ENCODE results near the gene VPS39. TPM values are rescaled to one million over a fixed set of nuclear protein-coding genes. Genes with fewer than 3 reads are reported as not detected.

The VPS39 gene
- total and polyA plus RNA-seq, 2 of the 8 experiments (the other 6 are each of a cell fraction or from before 2014, with no cell fraction given) = 34.4 to 36.6 TPM

DNA sequence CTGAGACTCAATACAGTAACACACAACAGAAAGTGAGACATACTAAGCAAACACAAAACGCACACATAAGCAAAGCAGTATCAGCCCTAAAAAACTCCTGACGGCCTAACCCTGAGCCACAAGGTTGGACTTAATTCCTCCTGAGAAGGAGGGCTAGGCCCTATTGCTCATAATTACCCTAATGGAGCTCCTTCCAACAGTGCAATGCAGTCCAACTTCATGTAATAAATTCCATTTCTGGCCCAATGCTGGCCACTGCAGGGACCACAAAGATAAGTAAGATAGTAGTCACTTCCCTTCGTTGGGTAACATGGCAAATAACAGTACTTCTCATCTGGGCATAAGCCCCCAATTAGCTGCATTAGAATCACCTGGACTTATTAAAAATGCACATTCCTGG lies 4.2 kb downstream of the VPS39 start:
- 87% methylated on average over 3 of the region's 3 CpGs; no CpG with 5 or more reads in 1 of the 2 experiments for WGBS, 2 experiments (ENCODE audit: extremely low coverage in 1 of 2, insufficient coverage in 1 of 2, insufficient read length in 1 of 2, insufficient replicate concordance in 2 of 2, low coverage in 1 of 2, low lambda C conversion rate in 2 of 2, missing lambda C conversion rate in 1 of 2)
- H3K18ac ChIP-seq (ENCODE audit: extremely low read depth, low read length) = no peak overlapping the region
- H3K23ac ChIP-seq (ENCODE audit: insufficient read length) = no peak overlapping the region
- H3K27ac ChIP-seq (ENCODE audit: low read depth, low read length) = no peak overlapping the region
- DNase-seq (ENCODE audit: low read depth in 1 of 2, low spot score in 2 of 2) (no peak), FAIRE-seq (no peak)
- H4K8ac ChIP-seq (ENCODE audit: extremely low read depth, insufficient read depth, low read length) = no peak overlapping the region
- no peak overlapping the region for H2AFZ ChIP-seq (ENCODE audit: low read length)
- H2BK15ac ChIP-seq (ENCODE audit: low read length) = no peak overlapping the region
- no peak overlapping the region for H3K56ac ChIP-seq (replicated peaks; ENCODE audit: insufficient read length, low read depth, low read length)
- H3K14ac ChIP-seq (ENCODE audit: insufficient read length) = no peak overlapping the region
- no peaks in the 10 kb centered on the region for H3K27me3 ChIP-seq (replicated peaks in 1 of 4; ENCODE audit: control insufficient read depth in 3 of 4, extremely low read depth in 1 of 4, insufficient read depth in 3 of 4, low read length in 3 of 4)
- H2BK120ac ChIP-seq (replicated peaks; ENCODE audit: low read depth, low read length) = no peak overlapping the region
- ChIA-PET CTCF (ENCODE audit: partially characterized antibody) (no interaction called here), POLR2A (ENCODE audit: partially characterized antibody) (interaction anchor here (1.0 kb wide), 1 partner anchor 360 kb away, joined by 3 read pairs; no protein-coding TSS in a partner anchor)
- H2AK5ac ChIP-seq (ENCODE audit: low read depth, low read length) = no peak overlapping the region; the same call in 1 of the 2 replicates
- peaks cover 0 to 6% (median 2%) of the 10 kb centered on the region in 4 experiments; a peak in 3 of 7 replicates for H3K4me1 ChIP-seq (replicated peaks in 1 of 4; ENCODE audit: control insufficient read depth in 3 of 4, insufficient read depth in 4 of 4, low read length in 3 of 4)
- peaks cover 0 to 4% (median 0%) of the 10 kb centered on the region in 4 experiments; a peak in 2 of 8 replicates for H3K36me3 ChIP-seq (ENCODE audit: control insufficient read depth in 2 of 4, insufficient read depth in 4 of 4, low read length in 3 of 4)
- peaks cover 8% of the 10 kb centered on the region for H3K79me1 ChIP-seq (ENCODE audit: low read depth, low read length)
- H2BK20ac ChIP-seq (ENCODE audit: low read length) = no peak overlapping the region
- H3K79me2 ChIP-seq (ENCODE audit: control insufficient read depth in 1 of 2, insufficient read depth in 2 of 2, low read length in 2 of 2) = peaks cover 0 to 18% of the 10 kb centered on the region in 2 experiments; a peak in 3 of 4 replicates
- no peak overlapping the region for H4K5ac ChIP-seq (ENCODE audit: insufficient read length, low read depth, low read length)
- H4K91ac ChIP-seq (replicated peaks; ENCODE audit: insufficient read length, low read length) = no peak overlapping the region
- H4K20me1 ChIP-seq (replicated peaks in 1 of 2; ENCODE audit: control insufficient read depth in 1 of 2, insufficient read depth in 2 of 2, low read length in 2 of 2) = peaks cover 0 to 2% of the 10 kb centered on the region in 2 experiments
- no peaks in the 10 kb centered on the region for H3K9me3 ChIP-seq (ENCODE audit: insufficient read depth in 2 of 2, low read depth in 1 of 2, low read length in 1 of 2)
- no peak overlapping the region for H3K4me3 ChIP-seq (ENCODE audit: extremely low read depth in 1 of 4, insufficient read depth in 2 of 4, low read depth in 3 of 4, low read length in 4 of 4)
- H3K4ac ChIP-seq (replicated peaks; ENCODE audit: insufficient read length, low read depth, low read length) = no peak overlapping the region
- H3K9ac ChIP-seq (replicated peaks in 1 of 4; ENCODE audit: extremely low read depth in 1 of 4, low read depth in 3 of 4, low read length in 3 of 4) = no peak overlapping the region
- H2BK12ac ChIP-seq (ENCODE audit: low read depth, low read length) = no peak overlapping the region
- H3K4me2 ChIP-seq (ENCODE audit: insufficient read depth in 1 of 2, low read depth in 2 of 2, low read length in 2 of 2) = no peak overlapping the region
- H3K23me2 ChIP-seq (ENCODE audit: low read depth, low read length) = 0 out of 2 replicates have a peak, but pooled peaks cover 5% of the 10 kb centered on the region
- no peak overlapping the region for H2BK5ac ChIP-seq (ENCODE audit: low read depth, low read length)
- TF ChIP-seq JUN (IDR thresholded peaks at IDR 0.05; ENCODE audit: low read depth, low read length) = no peak
- TF ChIP-seq SIN3A (conservative IDR thresholded peaks at IDR 0.05 in 1 of 2, IDR thresholded peaks at IDR 0.05 in 1 of 2; ENCODE audit: low read depth in 1 of 2, low read length in 2 of 2) = no peak
- no peak for TF ChIP-seq HDAC2 (IDR thresholded peaks at IDR 0.05; ENCODE audit: borderline replicate concordance in 1 of 2, low read depth in 2 of 2, low read length in 2 of 2)
- no peak for TF ChIP-seq ASH2L (IDR thresholded peaks at IDR 0.05; ENCODE audit: low read length)
- no peak for TF ChIP-seq RXRA (IDR thresholded peaks at IDR 0.05; ENCODE audit: insufficient read depth, low read depth, low read length)
- no peak for TF ChIP-seq CTBP2 (IDR thresholded peaks at IDR 0.05; ENCODE audit: borderline replicate concordance, insufficient read depth, insufficient read length, low read length)
- TF ChIP-seq TAF1 (IDR thresholded peaks at IDR 0.05; ENCODE audit: low read depth, low read length) = no peak
- TF ChIP-seq HDAC6 (IDR thresholded peaks at IDR 0.05; ENCODE audit: low read depth, low read length) = no peak
- TF ChIP-seq FOSL1 (IDR thresholded peaks at IDR 0.05; ENCODE audit: insufficient read depth, low read depth, low read length) = no peak
- TF ChIP-seq POLR2AphosphoS5 (IDR thresholded peaks at IDR 0.05; ENCODE audit: low read depth, low read length) = no peak
- TF ChIP-seq, protein P1, sequence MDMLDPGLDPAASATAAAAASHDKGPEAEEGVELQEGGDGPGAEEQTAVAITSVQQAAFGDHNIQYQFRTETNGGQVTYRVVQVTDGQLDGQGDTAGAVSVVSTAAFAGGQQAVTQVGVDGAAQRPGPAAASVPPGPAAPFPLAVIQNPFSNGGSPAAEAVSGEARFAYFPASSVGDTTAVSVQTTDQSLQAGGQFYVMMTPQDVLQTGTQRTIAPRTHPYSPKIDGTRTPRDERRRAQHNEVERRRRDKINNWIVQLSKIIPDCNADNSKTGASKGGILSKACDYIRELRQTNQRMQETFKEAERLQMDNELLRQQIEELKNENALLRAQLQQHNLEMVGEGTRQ (IDR thresholded peaks at IDR 0.05; ENCODE audit: low read length) = no peak
- no peak for TF ChIP-seq YY1 (IDR thresholded peaks at IDR 0.05; ENCODE audit: low read depth, low read length)
